ENCODE results near the gene FARP2.

The FARP2 gene

DNA sequence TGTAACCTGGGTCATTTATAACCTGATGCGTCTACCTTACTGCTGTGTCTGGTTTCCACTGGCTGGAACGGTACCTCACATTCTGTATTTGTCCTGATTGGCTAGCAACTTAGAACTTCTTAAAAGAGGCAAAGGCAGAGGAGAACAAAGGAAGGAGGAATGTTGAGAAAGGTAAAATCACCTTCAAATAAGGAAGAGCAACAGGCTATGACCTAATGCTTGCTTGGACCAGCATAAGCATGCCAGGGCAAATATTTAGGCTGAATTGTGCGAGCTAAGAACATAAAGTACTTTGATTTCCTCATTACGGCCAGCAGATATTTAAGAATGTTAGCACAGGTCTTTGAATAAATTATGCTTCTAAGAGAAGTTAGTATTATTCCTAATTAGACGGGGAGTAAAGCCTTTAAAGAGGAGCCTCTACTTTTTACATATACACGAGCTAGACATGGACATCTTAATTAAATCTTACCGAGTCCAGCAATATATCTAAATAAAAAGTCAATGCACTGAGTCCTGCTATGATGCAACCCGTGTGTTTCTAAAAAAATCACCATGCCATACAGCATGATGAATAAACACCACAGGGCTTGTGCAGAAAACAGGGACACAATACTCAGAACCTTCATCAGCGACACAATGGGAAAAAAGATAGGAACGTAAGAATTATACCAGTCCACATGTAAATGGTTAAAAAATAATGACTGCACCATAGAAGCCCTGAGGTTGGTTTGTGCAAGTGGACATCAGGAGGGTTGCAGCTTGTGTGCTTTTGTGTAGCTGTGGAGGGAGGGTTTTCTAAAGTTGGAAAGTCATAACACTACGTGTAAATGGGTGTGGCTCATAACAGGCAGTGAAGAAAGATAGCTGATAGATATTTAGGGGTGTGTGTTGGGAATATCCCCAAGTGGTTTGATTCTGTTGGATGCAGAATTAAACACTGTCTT, 26.1 kb upstream of the FARP2 start:
- no peak for DNase-seq

DNA sequence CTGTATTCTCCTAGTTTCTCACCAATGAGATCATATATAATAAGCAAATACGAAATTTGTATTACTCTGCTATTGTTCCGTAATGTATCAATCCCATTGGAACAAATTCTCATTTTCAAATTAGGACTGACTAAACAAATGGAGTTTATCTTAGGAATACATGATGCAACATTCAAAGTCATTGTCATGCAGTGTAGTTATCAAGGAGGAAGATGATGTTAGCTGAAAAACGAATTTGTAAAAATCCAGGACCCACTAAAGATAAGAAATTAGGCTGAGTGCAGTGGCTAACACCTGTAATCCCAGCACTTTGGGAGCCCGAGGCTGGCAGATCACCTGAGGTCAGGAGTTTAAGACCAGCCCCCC, 25.5 kb upstream of the FARP2 start:
- DNase-seq: no peak

- no peak for DNase-seq
These were observed 21.3 kb upstream of the FARP2 start for GRCh38 chr2:241334813-241335212.

GRCh38 chr2:241339839-241340630, 16.1 kb upstream of the FARP2 start:
- no peak for DNase-seq

DNA sequence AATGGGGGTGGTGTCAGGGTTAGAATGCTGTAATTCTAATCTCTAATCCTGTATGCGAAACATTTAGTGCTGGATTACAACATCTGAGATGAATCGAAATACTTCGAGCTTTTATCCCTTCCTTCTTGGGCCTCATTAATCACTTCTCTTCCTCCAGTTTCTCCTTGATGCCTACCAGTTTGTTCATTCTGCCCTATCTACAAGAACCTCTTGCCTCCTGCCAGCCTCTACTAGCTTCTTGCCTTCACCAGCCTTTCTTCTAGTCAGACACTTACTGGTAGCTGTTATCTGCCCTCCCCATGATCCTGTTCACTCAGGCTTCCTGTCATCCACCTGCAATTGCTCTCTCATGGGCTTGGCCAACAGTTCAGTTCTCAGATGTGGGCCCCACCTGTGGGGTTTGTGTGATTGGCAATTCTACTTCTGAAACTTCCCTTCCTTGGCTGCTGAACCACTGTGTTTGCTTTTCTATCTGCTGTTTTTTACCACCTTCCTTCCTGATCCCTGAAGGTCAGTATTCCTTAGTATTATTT, 15.4 kb upstream of the FARP2 start:
- DNase-seq: no peak

- DNase-seq: no peak
These were observed 11.0 kb upstream of the FARP2 start for GRCh38 chr2:241344925-241345651.

GRCh38 chr2:241349941-241350340, 6.1 kb upstream of the FARP2 start:
- no peak for DNase-seq

- no peak for DNase-seq
These were observed 5.6 kb upstream of the FARP2 start for GRCh38 chr2:241350530-241350877.

- no peak for DNase-seq
These were observed 5.0 kb upstream of the FARP2 start for GRCh38 chr2:241350878-241351639.

DNA sequence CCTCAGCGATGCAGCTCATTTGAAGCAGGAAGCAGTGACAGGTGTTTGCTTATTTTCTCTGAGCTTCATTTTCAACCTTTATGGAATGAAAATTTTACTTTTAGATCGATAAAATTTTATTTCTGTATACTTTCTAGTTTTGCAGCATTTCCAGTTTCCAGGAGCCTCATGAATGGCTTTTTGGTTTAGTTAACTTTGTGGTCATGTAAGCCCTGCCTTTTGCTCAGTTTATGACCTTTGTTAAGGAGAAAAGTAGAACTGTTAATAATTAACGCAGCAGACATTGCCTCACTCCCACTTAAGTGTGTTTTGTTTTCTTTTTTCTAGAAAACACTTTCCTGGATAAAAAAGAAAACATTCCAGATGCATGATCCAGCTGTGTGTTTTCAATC, 4.4 kb upstream of the FARP2 start:
- DNase-seq: no peak

GRCh38 chr2:241352227-241352626, 3.9 kb upstream of the FARP2 start:
- DNase-seq: no peak

DNA sequence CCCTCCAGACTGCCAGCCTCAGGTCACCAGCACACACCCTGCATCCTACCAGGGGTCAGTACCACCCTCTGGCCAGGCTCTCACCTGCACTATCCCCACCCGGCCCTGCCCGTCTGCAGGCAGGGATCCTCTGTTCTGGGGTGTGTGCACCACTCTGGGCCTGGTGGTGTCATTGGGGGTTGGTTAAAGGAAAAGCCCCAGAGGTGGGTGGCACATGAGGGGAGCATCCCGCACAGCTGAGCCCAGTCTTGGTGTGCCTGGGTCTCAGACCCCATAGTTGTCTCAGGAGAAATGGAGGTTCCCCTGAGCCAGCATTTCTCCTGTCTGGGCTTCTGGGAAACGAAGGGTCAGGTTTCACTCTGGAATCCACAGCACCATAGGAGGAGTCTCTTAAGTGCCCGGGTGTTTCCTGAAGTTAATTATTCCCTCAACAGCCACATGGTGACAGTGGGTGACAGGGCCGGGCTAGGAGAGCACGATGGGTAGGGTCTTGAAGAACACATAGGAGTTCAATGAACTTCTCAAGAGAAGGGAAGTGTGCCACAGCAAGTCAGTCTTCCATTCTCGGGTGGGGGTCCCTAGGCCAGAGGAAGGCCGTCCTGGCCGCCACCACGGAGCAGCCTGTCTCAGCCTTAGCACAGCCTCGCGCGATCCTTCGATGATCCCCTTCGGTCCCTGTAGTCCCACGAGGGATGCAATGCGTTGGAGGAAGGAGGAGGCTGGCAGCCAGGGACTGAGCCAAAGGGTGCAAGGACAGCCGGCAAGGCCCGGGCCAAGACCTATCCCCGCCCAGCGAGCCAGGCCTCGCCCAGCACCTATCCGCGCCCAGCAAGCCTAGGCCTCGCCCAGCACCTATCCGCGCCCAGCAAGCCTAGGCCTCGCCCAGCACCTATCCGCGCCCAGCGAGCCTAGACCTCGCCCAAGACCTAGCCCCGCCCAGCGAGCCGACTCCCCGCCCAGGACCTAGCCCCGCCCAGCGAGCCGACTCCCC, 1.1 kb upstream of the FARP2 start:
- peak; percentile 86 for DNase-seq

DNA sequence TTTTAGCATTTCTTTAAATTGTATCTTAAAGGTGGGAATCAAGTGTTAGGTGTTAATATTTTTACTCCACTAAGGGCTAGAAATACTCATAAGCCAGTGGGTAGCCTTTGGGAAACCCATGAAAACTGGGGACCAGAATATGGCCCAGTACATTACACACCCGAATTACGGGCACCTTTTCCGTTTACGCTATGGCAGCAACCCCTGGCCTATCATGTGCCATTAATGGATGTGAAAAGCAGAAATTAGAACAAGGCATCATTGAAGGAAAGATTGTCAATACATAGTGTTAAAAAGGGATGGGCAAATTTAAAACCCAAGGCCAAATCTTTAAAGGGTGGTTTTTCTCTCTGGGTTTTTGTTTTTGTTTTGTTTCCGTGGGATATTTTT, 781 bp downstream of the FARP2 start:
- no peak for DNase-seq

DNA sequence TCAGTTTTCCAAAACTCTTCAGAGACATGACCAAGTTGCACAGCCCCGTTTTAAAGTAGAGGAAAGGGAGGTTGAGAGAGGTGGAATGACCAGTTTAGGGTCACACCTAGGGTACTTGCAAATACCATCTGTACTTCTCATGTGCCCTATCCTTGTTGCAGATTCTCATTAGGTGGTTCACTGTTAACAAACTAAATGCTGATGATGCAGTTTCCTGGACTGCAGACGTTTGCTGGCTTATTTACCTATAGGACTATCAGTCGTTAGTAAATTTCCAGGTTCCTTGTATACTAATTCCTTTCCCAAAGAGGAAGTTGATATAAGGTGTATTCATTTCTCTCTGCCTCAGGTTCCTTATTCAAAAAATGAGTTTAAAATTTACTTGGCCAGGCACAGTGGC, 1.4 kb downstream of the FARP2 start:
- DNase-seq: no peak

- no peak for DNase-seq
These were observed 2.4 kb downstream of the FARP2 start for GRCh38 chr2:241358470-241358869.

- no peak for DNase-seq
These were observed 3.5 kb downstream of the FARP2 start for GRCh38 chr2:241359481-241360045.

GRCh38 chr2:241363426-241363825, 7.3 kb downstream of the FARP2 start:
- no peak for DNase-seq

DNA sequence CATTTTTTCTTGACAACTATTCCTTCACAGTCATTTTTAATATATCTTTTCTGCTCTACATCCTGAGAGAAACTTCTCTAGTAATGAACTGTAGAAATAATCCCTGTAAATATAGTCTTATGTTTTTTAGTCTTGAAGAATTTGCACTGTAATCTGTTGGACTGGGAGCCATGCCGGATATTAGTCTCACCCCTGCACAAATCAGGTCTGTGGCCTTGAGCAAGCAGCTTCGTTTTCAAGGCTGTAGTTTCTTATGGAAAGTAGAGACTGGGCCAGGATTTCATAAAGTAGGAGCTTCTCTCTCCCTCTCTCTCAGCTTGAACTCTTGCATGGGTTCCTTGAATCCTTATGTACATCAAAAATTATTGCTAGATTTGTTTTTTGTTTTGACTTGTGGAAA, 8.7 kb downstream of the FARP2 start:
- DNase-seq: no peak

GRCh38 chr2:241366678-241367077, 10.6 kb downstream of the FARP2 start:
- no peak for DNase-seq

- no peak for DNase-seq
These were observed 12.6 kb downstream of the FARP2 start for GRCh38 chr2:241368643-241369042.
